Adipocyte (in vitro differentiated cells): ENCODE results near the gene CPSF3.

Experiments
- DNase-seq: peaks from one replicate; pipeline ENCODE4 v3.0.0-alpha.2; 2015; ENCODE audit warnings: low read depth
- H3K27me3 ChIP-seq: replicated peaks from 2 replicates; pipeline ENCODE4 v1.7.0; 2013; ENCODE audit warnings: mild to moderate bottlenecking, low read length, moderate library complexity; ENCODE audit not compliant: control insufficient read depth, insufficient read depth
- H3K36me3 ChIP-seq: 2 replicates; pipeline ENCODE4 v1.7.0; 2013; ENCODE audit warnings: low read length, mild to moderate bottlenecking, moderate library complexity; ENCODE audit not compliant: control insufficient read depth, insufficient read depth, severe bottlenecking
- H3K4me1 ChIP-seq: 2 replicates; pipeline ENCODE4 v1.7.0; 2013; ENCODE audit warnings: mild to moderate bottlenecking, low read length, moderate library complexity; ENCODE audit not compliant: control insufficient read depth, insufficient read depth
- H3K4me3 ChIP-seq: 2 replicates; pipeline ENCODE4 v1.7.0; 2013; ENCODE audit warnings: mild to moderate bottlenecking, low read length, moderate library complexity
- H3K9ac ChIP-seq: 2 replicates; pipeline ENCODE4 v1.7.0; 2013; ENCODE audit warnings: mild to moderate bottlenecking, low read length, moderate library complexity
- H3K9me3 ChIP-seq: 2 replicates; pipeline ENCODE4 v1.7.0; 2013; ENCODE audit warnings: mild to moderate bottlenecking, low read length, moderate library complexity; ENCODE audit not compliant: control insufficient read depth

The CPSF3 gene

DNA sequence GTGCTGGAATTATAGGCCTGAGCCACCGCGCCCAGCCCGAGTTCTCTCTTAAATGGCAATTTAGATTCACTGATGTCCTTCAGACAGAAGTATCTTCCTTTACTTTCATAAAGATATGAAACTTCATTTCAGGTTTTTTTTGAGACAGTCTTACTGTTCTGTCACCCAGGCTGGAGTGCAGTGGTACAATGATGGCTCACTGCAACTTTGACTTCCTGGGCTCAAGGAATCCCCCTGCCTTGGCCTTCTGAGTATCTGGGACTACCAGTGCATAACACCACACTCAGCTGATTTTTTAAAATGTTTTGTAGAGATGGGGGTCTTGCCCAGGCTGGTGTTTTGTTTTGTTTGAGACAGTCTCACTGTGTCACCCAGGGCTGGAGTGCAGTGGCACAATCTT, 13.3 kb upstream of the CPSF3 start:
- Histone ChIP-seq H3K9ac (no peak overlapping the region), H3K4me1 (peaks cover 28% of the 10 kb centered on the region), H3K9me3 (no peaks in the 10 kb centered on the region), H3K27me3 (no peaks in the 10 kb centered on the region), H3K4me3 (no peak overlapping the region), H3K36me3 (peaks cover 52% of the 10 kb centered on the region)
- DNase-seq, result no peak

DNA sequence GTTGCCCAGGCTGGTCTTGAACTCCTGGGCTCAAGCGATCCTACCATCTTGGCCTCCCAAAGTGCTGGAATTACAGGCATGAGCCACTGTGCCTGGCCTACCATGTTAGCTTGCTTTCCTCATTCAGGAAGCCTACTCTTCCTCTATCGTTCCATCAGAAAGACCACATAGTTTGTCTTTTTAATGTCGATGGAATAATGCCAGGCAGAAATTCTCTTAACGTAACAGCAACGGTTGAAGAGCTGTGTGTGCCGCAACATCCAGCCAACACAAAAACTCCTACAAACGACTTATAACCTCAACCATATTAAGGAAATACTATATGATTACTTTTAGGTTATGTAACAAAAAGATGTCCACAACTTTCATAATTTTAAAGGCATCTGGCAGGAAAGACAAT, 10.7 kb upstream of the CPSF3 start:
- no peak overlapping the region for H3K4me3 ChIP-seq
- DNase-seq, result no peak
- H3K9me3 ChIP-seq, result no peaks in the 10 kb centered on the region
- peaks cover 16% of the 10 kb centered on the region for H3K4me1 ChIP-seq
- H3K36me3 ChIP-seq, result peaks cover 51% of the 10 kb centered on the region
- H3K9ac ChIP-seq, result no peak overlapping the region
- H3K27me3 ChIP-seq, result no peaks in the 10 kb centered on the region

DNA sequence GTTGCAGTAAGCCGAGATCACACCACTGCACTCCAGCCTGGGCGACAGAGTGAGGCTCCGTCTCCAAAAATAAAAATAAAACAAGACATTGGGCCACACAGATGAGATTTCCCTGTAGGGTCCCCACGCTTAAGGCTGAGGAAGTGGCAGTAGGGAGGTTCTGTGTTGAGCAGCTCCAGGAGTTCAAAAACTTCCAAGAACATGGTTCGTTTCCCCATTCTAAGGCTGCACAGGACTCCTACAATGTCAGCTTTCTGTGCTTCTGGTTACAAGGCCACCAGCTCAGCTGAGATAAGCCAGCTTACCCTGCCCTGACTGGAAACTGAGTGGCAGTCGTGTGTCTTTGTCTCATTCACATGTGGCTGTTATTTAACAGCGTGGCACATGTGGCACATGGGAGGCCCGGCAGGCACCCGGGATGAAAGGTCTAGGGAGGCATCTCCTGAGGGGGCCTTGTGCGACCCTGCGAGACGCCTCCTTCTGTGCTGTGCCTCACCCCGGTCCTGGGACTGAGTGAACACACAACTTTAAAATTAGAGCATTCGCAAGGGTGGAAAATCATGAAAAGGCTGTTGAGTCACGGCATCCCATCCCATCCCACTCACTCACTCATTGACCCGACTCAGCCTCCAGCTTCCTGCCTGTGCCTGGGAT, 7.8 kb upstream of the CPSF3 start:
- no peak overlapping the region for H3K4me3 ChIP-seq
- H3K36me3 ChIP-seq, result peaks cover 35% of the 10 kb centered on the region
- no peak overlapping the region for H3K9ac ChIP-seq
- H3K27me3 ChIP-seq, result no peaks in the 10 kb centered on the region
- H3K9me3 ChIP-seq, result no peaks in the 10 kb centered on the region
- peaks cover 16% of the 10 kb centered on the region for H3K4me1 ChIP-seq
- DNase-seq, result no peak

DNA sequence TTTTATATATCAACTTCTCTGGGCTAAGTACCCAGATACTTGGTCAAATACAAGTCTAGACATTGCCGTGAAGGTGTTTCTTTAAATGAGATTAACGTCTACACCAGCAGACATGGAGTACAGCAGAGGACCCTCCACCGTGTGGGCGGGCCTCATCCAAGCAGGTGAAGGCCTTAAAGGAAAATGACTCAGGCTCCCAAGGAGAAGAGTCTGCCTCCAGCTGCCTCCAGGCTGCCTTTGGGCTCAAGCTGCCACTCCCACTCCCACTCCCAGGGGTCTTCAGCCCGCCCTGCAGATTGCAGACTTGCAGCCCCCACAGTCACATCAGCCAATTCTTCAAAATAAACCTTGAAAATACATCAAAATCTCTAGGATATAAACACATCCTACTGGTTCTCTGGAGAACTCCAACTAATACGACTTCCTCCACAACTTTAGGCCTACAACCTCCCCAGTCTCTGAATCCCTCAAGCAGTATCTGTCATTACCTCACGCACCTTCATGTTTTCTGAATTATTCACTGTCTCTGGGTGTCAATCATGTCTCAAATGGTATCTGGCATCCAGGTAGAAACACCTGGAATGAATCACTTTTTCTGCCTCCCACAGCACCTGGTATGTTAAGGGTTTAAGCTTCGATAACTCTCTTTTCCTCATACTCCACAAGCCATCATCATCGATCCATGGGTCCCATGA, 7.0 kb upstream of the CPSF3 start:
- H3K9me3 ChIP-seq, result no peaks in the 10 kb centered on the region
- no peak overlapping the region for H3K4me3 ChIP-seq
- H3K36me3 ChIP-seq, result peaks cover 28% of the 10 kb centered on the region
- H3K27me3 ChIP-seq, result no peaks in the 10 kb centered on the region
- peaks cover 18% of the 10 kb centered on the region for H3K4me1 ChIP-seq
- no peak for DNase-seq
- no peak overlapping the region for H3K9ac ChIP-seq

DNA sequence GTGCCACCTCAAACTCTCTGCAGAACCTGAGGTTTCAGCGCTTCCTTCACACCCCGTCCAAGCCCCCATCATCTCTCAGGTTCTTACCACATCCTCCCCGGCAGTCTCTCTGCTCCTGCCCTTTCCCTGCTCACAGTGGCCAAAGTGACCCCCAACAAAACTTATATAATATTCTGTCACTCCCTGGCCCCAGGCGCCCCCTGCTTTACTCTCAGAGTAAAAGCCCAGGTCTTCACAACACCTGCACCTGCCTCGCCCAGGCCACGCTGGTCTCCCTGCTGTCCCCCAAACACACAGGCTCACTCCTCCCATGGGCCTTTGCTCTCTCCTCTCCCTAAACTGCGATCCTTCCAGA, 6.5 kb upstream of the CPSF3 start:
- no peak for DNase-seq
- Histone ChIP-seq H3K4me1 (peaks cover 23% of the 10 kb centered on the region), H3K27me3 (no peaks in the 10 kb centered on the region), H3K9ac (no peak overlapping the region), H3K9me3 (no peaks in the 10 kb centered on the region), H3K36me3 (peaks cover 25% of the 10 kb centered on the region), H3K4me3 (no peak overlapping the region)

DNA sequence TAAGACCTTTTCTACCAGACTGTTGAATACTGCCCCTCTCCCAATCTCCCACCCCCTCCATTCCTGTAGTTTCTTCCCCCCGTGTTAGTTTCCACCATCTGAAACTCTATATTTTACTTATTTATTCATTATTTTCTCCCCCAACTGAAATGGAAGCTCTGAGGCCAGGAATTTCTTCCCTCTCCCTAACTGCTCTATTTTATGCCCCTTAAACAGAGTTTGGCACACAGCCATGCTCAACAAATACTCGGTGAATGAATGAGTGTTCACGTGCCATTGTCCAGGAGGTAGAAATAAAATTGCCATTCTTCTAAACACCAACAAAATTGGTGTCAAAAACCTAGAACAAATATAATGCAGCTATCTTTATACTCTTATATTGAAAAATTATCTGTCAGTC, 5.7 kb upstream of the CPSF3 start:
- Histone ChIP-seq H3K4me1 (peaks cover 27% of the 10 kb centered on the region), H3K9ac (no peak overlapping the region), H3K4me3 (no peak overlapping the region), H3K9me3 (no peaks in the 10 kb centered on the region), H3K36me3 (peaks cover 19% of the 10 kb centered on the region), H3K27me3 (no peaks in the 10 kb centered on the region)
- no peak for DNase-seq

DNA sequence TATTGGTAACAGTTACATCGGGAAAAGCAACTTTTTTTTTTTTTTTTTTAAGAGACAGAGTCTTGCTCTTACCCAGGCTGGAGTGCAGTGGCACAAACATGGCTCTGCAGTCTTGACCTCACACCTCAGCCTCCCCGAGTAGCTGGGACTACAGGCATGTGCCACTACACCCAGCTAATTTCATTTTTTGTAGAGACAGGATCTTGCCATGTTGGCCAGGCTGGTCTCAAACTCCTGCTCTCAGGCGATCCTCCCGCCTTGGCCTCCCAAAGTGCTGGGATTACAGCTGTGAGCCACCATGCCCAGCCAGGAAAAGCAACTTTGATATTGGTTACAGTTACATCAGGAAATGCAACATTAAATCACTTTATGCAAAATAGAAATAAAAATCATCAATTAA, 4.7 kb upstream of the CPSF3 start:
- H3K27me3 ChIP-seq, result no peaks in the 10 kb centered on the region

DNA sequence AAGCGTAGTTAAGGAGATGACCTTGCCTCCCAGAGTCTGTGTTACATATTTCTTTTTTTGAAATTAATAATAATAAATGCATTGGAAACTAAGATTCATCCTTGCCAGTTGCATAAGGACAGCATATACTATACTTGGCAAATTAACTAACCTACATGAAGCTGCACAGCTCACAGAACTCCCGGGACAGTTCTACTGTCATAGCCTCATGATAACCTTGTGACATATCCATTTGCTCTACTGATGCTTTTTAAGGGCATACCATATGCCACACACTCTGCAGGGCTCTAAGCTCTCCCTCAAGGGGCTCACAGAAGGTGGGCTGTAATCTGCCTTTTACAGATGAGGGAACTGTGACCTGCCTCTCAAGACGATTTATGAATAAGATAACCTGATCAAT, 3.9 kb upstream of the CPSF3 start:
- Histone ChIP-seq H3K4me1 (peaks cover 31% of the 10 kb centered on the region), H3K9me3 (no peaks in the 10 kb centered on the region), H3K36me3 (peaks cover 15% of the 10 kb centered on the region), H3K4me3 (no peak overlapping the region), H3K27me3 (no peaks in the 10 kb centered on the region), H3K9ac (no peak overlapping the region)
- no peak for DNase-seq

More for the DNA sequence above, 4.7 kb upstream of the CPSF3 start:
- peaks cover 15% of the 10 kb centered on the region for H3K36me3 ChIP-seq
- DNase-seq, result no peak
- H3K9ac ChIP-seq, result no peak overlapping the region
- H3K9me3 ChIP-seq, result no peaks in the 10 kb centered on the region
- H3K4me3 ChIP-seq, result no peak overlapping the region
- peaks cover 27% of the 10 kb centered on the region for H3K4me1 ChIP-seq

DNA sequence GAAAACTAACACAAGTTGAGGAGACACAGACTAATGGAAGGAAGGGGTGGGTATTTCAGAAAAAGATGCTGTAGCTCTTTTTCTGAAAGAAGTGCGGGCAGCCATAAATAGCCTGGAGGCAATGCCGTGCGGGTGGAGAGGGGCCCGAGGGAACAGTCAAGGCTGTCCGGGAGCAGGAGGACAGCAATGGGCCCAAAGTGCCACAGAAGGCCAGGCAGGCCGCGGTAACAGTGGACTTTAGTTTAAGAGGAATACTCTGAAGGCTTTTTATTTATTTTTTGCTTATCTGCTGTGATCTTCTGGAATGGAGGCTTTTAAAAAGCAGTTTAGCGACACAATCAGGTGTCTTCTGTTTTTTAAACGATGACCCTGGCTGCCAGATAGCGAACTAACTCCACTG, 3.0 kb upstream of the CPSF3 start:
- DNase-seq, result no peak
- peaks cover 39% of the 10 kb centered on the region for H3K4me1 ChIP-seq
- no peaks in the 10 kb centered on the region for H3K9me3 ChIP-seq
- H3K4me3 ChIP-seq, result peak overlapping the region; percentile 9
- no peaks in the 10 kb centered on the region for H3K27me3 ChIP-seq
- H3K9ac ChIP-seq, result peak overlapping the region; percentile 35
- peaks cover 15% of the 10 kb centered on the region for H3K36me3 ChIP-seq

DNA sequence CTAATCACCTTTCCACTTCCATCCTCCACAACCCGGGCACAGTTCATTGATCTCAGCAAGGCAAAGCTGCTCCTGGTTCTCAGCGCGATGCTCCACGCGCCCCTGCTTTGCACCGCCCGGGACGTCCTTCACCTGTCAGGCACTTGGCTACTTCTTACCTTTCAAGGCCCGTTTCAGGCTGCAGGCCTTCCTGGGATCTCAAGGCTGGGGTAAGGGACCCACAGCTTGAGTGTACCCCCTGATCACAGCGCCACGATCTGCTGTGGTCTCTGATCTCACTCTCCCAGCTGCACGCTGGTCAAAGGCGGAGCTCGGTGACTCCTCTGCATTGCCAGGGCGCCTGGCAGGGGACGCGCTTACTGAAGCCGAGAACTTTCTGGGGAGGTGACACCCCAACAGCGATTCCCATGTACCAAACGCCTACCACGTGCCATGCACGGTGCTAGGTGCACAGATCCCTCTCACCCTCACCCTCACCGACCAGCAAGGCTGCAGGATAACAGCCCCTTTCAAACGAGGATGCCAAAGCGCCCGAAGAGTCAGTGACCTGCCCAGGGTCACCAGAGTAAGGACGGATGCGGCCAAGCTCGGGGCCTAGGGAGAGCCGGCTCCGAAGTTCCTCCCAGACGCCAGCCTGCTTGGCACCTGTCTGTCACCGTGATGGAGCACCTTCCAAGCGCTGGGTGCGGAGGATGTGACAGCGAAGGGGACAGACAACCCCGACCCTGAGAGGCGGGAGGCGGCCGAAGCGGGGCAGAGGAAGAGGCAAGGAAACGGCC, 944 bp upstream of the CPSF3 start:
- H3K27me3 ChIP-seq, result no peaks in the 10 kb centered on the region
- peak overlapping the region; percentile 98 for H3K9ac ChIP-seq
- peaks cover 31% of the 10 kb centered on the region for H3K4me1 ChIP-seq
- DNase-seq, result peak; percentile 64
- H3K4me3 ChIP-seq, result peak overlapping the region; percentile 99
- no peaks in the 10 kb centered on the region for H3K9me3 ChIP-seq
- peaks cover 6% of the 10 kb centered on the region for H3K36me3 ChIP-seq

DNA sequence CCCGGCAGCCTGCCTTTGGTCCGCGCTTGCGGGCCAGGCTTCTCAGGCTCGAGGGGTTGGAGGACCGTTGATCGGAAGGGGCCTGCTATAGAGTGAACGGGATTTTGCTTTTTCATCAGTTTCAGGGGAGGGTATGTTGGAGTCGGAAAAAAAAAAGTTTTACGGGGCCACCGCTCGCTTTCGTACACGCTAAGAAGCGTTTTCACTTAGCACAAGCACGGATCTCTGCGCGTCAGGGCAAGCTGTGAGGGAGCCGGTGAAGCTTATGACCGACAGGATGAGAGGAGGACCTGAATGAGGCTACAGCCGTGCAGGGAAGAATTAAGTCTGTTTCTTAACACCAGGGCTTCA, 443 bp downstream of the CPSF3 start:
- no peaks in the 10 kb centered on the region for H3K27me3 ChIP-seq
- H3K9me3 ChIP-seq, result no peaks in the 10 kb centered on the region
- peaks cover under 1% of the 10 kb centered on the region for H3K36me3 ChIP-seq
- peaks cover 38% of the 10 kb centered on the region for H3K4me1 ChIP-seq
- DNase-seq, result no peak
- peak overlapping the region; percentile 99 for H3K4me3 ChIP-seq
- H3K9ac ChIP-seq, result peak overlapping the region; percentile 98
